Measurements from ENCODE around the gene STK35. TPM values are rescaled to one million over a fixed set of nuclear protein-coding genes. Genes with fewer than 3 reads are reported as not detected.
"Not testable (repeated sequence)": the region's sequence is repeated elsewhere in the genome, so short reads cannot be mapped to it uniquely, and the experiment has no call there.

Gene STK35
- polyA plus RNA-seq, 3 donors from 2014 or later: 3.2 to 7.6 (median 4.5) TPM

GRCh38 chr20:2179233-2179580 lies 77.6 kb downstream of the STK35 start:
- Mint-ChIP-seq H3K9me3 (no peaks in the 10 kb centered on the region), H3K27me3 (ENCODE audit: low read depth in 3 of 3) (peaks cover 1 to 3% (median 1%) of the 10 kb centered on the region in 3 donors), H3K4me1 (no peaks in the 10 kb centered on the region), H3K36me3 (no peaks in the 10 kb centered on the region), H3K4me3 (no peak overlapping the region), H3K27ac (no peak overlapping the region)
- no peak for DNase-seq

DNA sequence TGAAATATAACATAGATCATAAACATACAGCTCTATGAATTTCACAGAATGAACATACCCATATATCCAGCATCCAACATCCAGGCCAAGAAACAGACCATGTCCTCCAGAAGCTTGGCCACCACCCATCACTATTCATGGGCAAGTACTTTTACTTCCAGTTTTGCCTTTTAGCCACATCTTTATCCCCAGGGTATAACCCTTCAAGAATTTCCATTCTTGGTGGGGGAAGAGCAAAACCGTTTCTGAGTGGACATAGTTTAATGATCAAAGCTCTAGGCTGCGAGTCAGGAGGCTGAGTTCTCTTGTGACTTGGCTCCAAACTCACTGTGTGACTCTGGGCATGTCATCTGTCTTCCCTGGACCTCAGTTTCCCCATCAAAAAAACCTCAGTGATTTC lies 78.3 kb downstream of the STK35 start:
- no peak overlapping the region for H3K4me3 Mint-ChIP-seq
- H3K27ac Mint-ChIP-seq: no peak overlapping the region
- peaks cover 1 to 3% (median 1%) of the 10 kb centered on the region in 3 donors for H3K27me3 Mint-ChIP-seq (ENCODE audit: low read depth in 3 of 3)
- H3K36me3 Mint-ChIP-seq: no peaks in the 10 kb centered on the region
- no peaks in the 10 kb centered on the region for H3K9me3 Mint-ChIP-seq
- H3K4me1 Mint-ChIP-seq: no peaks in the 10 kb centered on the region
- no peak for DNase-seq

GRCh38 chr20:2183381-2183780 lies 81.8 kb downstream of the STK35 start:
- H3K9me3 Mint-ChIP-seq: peaks cover 0 to 11% (median 5%) of the 10 kb centered on the region in 6 donors
- DNase-seq: no peak
- peaks cover 1 to 6% (median 5%) of the 10 kb centered on the region in 3 donors for H3K27me3 Mint-ChIP-seq (ENCODE audit: low read depth in 3 of 3)
- H3K4me3 Mint-ChIP-seq: no peak overlapping the region
- no peaks in the 10 kb centered on the region for H3K36me3 Mint-ChIP-seq
- H3K27ac Mint-ChIP-seq: no peak overlapping the region
- H3K4me1 Mint-ChIP-seq: no peaks in the 10 kb centered on the region

- H3K9me3 Mint-ChIP-seq: peaks cover 0 to 11% (median 5%) of the 10 kb centered on the region in 6 donors
Measured at GRCh38 chr20:2184933-2185332, 83.3 kb downstream of the STK35 start.

DNA sequence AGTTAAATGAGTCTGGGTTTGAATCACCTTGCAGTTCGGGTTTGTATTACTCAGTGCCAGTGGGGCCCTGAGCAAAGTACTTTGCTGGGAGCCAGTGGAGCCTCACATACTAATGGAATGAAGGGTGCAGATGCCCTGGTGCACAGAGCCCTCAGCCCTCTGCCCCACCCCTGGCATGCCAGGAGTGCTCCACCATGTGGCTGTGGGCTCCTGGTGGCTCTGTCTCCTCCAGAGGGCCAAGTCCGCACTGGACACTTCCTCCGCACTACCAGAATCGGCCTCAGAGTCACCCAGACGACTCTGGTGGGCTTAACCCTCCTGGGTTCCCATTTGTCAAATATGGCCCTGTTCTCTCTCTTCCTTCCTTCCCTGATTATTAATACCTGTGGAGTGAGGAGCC lies 94.0 kb downstream of the STK35 start:
- H3K9me3 Mint-ChIP-seq: no peaks in the 10 kb centered on the region
- no peaks in the 10 kb centered on the region for H3K36me3 Mint-ChIP-seq
- no peak overlapping the region for H3K27ac Mint-ChIP-seq
- no peak for DNase-seq
- H3K4me3 Mint-ChIP-seq: no peak overlapping the region
- H3K27me3 Mint-ChIP-seq (ENCODE audit: low read depth in 3 of 3): peaks cover 0 to 8% (median 7%) of the 10 kb centered on the region in 3 donors
- H3K4me1 Mint-ChIP-seq: no peaks in the 10 kb centered on the region

More at GRCh38 chr20:2184933-2185332, 83.3 kb downstream of the STK35 start:
- H3K4me1 Mint-ChIP-seq; H3K4me3 Mint-ChIP-seq; H3K27me3 Mint-ChIP-seq (ENCODE audit: low read depth in 3 of 3); DNase-seq; H3K36me3 Mint-ChIP-seq; H3K27ac Mint-ChIP-seq: not testable (repeated sequence)

- H3K4me3 Mint-ChIP-seq: no peak overlapping the region
- H3K9me3 Mint-ChIP-seq: no peaks in the 10 kb centered on the region
- peaks cover 0 to 8% (median 6%) of the 10 kb centered on the region in 3 donors for H3K27me3 Mint-ChIP-seq (ENCODE audit: low read depth in 3 of 3)
- no peak for DNase-seq
- no peaks in the 10 kb centered on the region for H3K36me3 Mint-ChIP-seq
- H3K27ac Mint-ChIP-seq: no peak overlapping the region
- no peaks in the 10 kb centered on the region for H3K4me1 Mint-ChIP-seq
Measured at GRCh38 chr20:2197166-2197565, 95.5 kb downstream of the STK35 start.

Other genes starting within 250 kb of the STK35 start
- under 1 TPM in 2 of 3 donors, not detected in 1; 0.29 to 0.39 TPM for gene SIRPA, start 206.4 kb upstream of the STK35 start, polyA plus RNA-seq
- gene PDYN, start 107.8 kb upstream of the STK35 start, polyA plus RNA-seq: not detected
- not detected for gene TGM3, start 194.2 kb downstream of the STK35 start, polyA plus RNA-seq